Thyroid gland (tissue), 4 donors: ENCODE results near the gene SCAMP1. TPM values are rescaled to one million over a fixed set of nuclear protein-coding genes. Genes with fewer than 3 reads are reported as not detected.
A peak's percentile ranks its signal among the peaks of the same experiment; 100 is the strongest.

Experiments used
- DNase-seq, 2 donors: peaks; one replicate each; pipeline ENCODE4 v3.0.0-alpha.2; 2019
- H3K27ac ChIP-seq, 3 donors: fragments of 200-600 bp; sonication (generic); 1 replicate in 2 of 3; 2 replicates in 1 of 3; pipeline ENCODE4 v1.5.1; 2016 to 2019; ENCODE audit warnings: mild to moderate bottlenecking in 1 of 3, moderate library complexity in 1 of 3
- H3K27me3 ChIP-seq: fragments of 200-600 bp; sonication (generic); one replicate; pipeline ENCODE4 v1.5.1; 2019
- H3K36me3 ChIP-seq, 2 donors: fragments of 200-600 bp; sonication (generic); one replicate each; pipeline ENCODE4 v1.5.1; 2016 to 2019
- H3K4me1 ChIP-seq, 2 donors: fragments of 200-600 bp; sonication (generic); one replicate each; pipeline ENCODE4 v1.5.1; 2017 to 2019
- H3K4me3 ChIP-seq, 3 donors: fragments of 200-600 bp; sonication (generic); replicated peaks in 1 of 3; 1 replicate in 2 of 3; 2 replicates in 1 of 3; pipeline ENCODE4 v1.5.1; 2016; ENCODE audit warnings: mild to moderate bottlenecking in 1 of 3
- H3K9me3 ChIP-seq: fragments of 200-600 bp; sonication (generic); one replicate; pipeline ENCODE4 v1.5.1; 2017
- POLR2A ChIP-seq, 2 donors: fragments of 450-650 bp; IDR thresholded peaks; one replicate each; pipeline ENCODE4 v1.6.1; 2017; ENCODE audit warnings: antibody characterized with exemption in 2 of 2, mild to moderate bottlenecking in 2 of 2, moderate library complexity in 1 of 2
- WGBS, 2 donors: methylation state at CpG; one replicate each; pipeline ENCODE4 v1.1.5; 2017; 5-methylcytosine and 5-hydroxymethylcytosine counted together
- intact Hi-C: fragments of 100-400 bp; cut with DNase I; formaldehyde crosslinking; loops from one replicate; pipeline ENCODE4 v1.15.1; 2023
- total RNA-seq, 4 donors: library from RNA; depleted of rRNA; stranded (reverse); fragments of >200 nt; gene quantifications; one replicate each; pipeline ENCODE4 v1.2.3, GENCODE V29; 2016
- TF ChIP-seq, protein P1 (sequence below), 6 experiments: fragments of 200-600 bp in 3 of 6; fragments of 450-650 bp in 3 of 6; sonication (generic) in 3 of 6; IDR thresholded peaks; one replicate each; pipeline ENCODE4 v1.5.1; 2016 to 2019; ENCODE audit warnings: antibody characterized with exemption in 6 of 6, mild to moderate bottlenecking in 2 of 6, inconsistent platforms in 1 of 6, moderate library complexity in 1 of 6

The SCAMP1 gene
- total RNA-seq, 4 donors from 2014 or later, result 45.0 to 56.1 (median 49.9) TPM

DNA sequence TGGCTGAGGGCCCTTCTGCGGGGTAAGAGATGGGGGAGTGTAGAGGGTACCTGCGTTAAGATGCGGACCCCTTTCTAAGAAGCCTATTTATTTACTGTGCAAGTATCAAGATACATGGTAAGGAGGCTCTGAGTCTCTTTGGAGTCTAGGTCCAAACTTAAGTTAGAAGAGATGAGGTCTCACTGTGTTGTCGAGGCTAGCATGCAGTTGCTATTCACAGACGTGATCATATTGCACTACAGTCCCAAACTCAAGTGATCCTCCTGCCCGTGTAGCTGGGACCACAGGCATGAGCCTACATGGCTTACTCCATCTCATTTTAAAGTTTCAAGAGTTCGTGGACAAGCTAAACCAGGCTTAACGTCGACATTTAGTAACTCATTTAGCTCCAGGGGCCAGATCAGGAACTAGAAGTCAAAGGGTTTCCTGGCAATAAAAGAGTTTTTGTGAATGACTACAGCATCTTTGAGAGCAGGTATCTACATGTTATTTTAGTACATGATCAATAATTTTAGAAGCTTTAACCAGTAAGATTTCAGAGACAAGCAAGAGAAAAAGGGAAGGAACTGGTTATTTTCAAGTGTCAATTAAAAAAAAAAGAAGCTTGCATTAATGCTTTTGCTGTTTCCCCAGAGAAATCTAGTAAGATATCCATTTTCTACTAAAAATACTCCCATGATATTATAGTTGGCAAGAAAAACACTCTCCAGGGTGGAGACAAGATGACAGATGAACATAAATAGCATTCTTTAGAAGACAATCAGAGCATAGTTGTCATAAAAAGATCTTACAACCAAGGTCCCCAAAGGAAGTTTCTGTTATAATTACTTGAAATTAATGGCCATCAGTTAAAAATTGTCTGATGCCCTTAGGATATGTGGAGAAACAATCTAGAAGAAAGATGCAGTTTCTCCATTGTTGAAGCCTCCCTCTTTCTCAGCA is 141.3 kb downstream of the SCAMP1 start:
- TF ChIP-seq POLR2A (IDR thresholded peaks at IDR 0.05), result no peak
- TF ChIP-seq, protein P1, sequence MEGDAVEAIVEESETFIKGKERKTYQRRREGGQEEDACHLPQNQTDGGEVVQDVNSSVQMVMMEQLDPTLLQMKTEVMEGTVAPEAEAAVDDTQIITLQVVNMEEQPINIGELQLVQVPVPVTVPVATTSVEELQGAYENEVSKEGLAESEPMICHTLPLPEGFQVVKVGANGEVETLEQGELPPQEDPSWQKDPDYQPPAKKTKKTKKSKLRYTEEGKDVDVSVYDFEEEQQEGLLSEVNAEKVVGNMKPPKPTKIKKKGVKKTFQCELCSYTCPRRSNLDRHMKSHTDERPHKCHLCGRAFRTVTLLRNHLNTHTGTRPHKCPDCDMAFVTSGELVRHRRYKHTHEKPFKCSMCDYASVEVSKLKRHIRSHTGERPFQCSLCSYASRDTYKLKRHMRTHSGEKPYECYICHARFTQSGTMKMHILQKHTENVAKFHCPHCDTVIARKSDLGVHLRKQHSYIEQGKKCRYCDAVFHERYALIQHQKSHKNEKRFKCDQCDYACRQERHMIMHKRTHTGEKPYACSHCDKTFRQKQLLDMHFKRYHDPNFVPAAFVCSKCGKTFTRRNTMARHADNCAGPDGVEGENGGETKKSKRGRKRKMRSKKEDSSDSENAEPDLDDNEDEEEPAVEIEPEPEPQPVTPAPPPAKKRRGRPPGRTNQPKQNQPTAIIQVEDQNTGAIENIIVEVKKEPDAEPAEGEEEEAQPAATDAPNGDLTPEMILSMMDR (IDR thresholded peaks at IDR 0.05), result no peak
- Histone ChIP-seq H3K27me3 (no peaks in the 10 kb centered on the region), H3K36me3 (no peaks in the 10 kb centered on the region), H3K9me3 (no peaks in the 10 kb centered on the region), H3K27ac (no peak overlapping the region), H3K4me1 (peaks cover 32 to 33% of the 10 kb centered on the region in 2 donors), H3K4me3 (no peak overlapping the region)
- no peak for DNase-seq
- intact Hi-C loops, result no loop called here
- WGBS, 2 donors, result 70 to 72% methylated on average over 9 of the region's 9 CpGs

DNA sequence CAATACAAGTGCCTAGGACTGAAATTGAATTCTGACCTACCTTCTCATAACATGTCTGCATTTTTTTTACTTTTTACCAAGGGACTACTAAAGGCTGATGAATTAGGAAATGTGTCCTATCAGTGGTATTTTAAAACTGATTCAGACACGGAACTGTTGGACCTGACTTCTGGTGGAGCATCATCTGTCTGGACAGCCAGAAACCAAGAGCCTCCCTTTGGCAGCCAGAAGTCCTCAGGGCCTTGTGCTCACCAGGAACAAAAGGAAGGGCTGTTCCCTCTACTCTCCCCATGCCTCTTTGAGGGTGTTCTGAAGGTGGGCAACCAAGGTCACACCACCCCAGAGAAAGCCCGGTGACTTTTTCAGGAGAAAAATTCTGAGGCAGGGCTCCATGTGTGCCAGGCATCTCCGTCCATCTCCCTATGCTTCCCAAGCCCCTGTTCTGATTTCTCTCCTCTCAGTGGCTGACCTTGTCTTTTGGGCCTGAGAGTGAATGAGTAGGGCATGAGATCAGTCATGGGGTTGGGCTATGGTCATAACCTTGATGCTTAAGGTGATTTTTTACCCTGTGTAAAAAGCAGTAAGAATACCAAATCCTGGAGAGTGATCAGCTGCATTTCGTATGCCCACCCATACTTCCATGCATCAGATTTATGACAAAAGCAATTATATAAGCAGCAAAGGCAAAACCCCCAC is 143.7 kb downstream of the SCAMP1 start:
- H3K9me3 ChIP-seq, result no peaks in the 10 kb centered on the region
- WGBS, 2 donors, result 89 to 91% methylated on average over 4 of the region's 4 CpGs
- no peak overlapping the region for H3K4me3 ChIP-seq
- intact Hi-C loops, result no loop called here
- no peaks in the 10 kb centered on the region for H3K27me3 ChIP-seq
- peaks cover 37% of the 10 kb centered on the region in 2 donors for H3K4me1 ChIP-seq
- no peak for DNase-seq
- H3K27ac ChIP-seq, result peak overlapping the region; percentile 45 to 69 (median 64)
- TF ChIP-seq, protein P1 (IDR thresholded peaks at IDR 0.05), result no peak
- TF ChIP-seq POLR2A (IDR thresholded peaks at IDR 0.05), result no peak
- no peaks in the 10 kb centered on the region for H3K36me3 ChIP-seq

DNA sequence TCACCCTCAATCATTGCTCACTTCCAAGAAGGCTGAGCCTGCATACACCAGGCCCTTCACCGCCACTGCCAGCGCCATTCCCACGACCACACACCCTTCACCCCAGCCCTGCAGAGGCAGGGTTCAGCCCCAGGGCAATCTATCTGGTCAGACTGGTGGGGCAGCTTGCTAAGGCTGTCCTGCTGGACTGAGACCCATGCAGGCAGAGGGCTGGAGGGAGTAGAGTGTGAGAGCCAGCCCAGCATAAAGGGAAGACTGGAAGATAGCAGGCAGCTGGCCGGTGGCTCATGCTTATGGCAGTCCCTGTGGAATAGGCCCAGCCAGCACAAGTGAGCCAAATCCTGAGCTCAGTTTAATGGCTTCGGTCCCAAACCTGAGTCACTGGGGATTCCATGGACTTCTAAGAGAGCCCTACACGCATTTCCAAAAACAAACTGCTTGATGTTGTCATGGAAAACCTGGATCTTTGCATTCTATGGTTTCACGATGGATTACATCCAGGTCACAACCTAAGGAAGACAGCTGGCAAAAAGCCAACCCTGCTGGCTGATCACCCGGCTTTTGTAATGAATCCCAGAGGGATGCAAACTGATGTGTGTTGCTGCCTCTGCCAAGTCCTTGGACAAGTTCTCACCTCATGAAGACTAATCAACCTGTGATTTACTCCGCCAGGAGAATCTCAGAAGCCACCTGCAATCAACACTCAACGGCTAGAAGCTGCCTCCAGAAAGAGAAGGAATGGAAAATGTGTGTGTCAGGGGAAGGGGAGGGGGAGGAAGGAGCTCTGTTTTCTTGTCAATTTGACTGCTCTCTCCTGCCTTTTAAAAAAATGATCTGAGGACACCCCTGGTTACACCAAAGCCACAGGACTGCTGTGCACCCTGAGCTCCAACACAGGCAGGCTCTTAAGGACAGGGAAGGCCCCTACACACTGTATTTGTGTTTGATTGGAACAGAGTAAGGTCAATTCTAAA is 144.6 kb downstream of the SCAMP1 start:
- H3K27me3 ChIP-seq, result no peaks in the 10 kb centered on the region
- H3K4me3 ChIP-seq, result no peak overlapping the region
- H3K36me3 ChIP-seq, result no peaks in the 10 kb centered on the region
- H3K4me1 ChIP-seq, result peaks cover 43 to 46% of the 10 kb centered on the region in 2 donors
- intact Hi-C loops, result no loop called here
- H3K27ac ChIP-seq, result peak overlapping the region; percentile 45 to 69 (median 64)
- TF ChIP-seq, protein P1 (IDR thresholded peaks at IDR 0.05), result no peak
- TF ChIP-seq POLR2A (IDR thresholded peaks at IDR 0.05), result no peak
- 25 to 41% methylated on average over 10 of the region's 10 CpGs for WGBS, 2 donors
- no peaks in the 10 kb centered on the region for H3K9me3 ChIP-seq
- DNase-seq, result peak; percentile 73 to 82

DNA sequence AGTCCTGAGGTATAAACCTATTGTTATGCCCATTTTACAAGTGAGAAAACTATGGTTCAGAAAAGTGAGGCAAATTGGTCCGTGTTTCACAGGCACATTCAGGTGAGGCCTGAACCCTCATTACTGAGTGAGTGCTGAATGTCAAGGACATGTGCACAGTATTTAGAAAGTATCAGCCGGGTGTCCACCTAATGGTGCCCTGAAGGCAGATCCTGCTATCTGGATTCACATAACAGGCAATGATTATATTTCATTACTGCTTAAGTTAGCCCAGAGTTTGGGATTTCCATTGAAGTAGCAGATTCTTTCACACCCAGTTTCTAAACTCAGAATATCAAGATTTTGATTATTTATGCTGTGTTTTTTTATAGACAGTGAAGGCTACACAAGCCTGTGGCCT is 145.4 kb downstream of the SCAMP1 start:
- Histone ChIP-seq H3K4me1 (peaks cover 51 to 52% of the 10 kb centered on the region in 2 donors), H3K27me3 (no peaks in the 10 kb centered on the region), H3K27ac (peak overlapping the region; percentile 27 to 69 (median 64)), H3K9me3 (no peaks in the 10 kb centered on the region), H3K4me3 (no peak overlapping the region), H3K36me3 (no peaks in the 10 kb centered on the region)
- 89 to 98% methylated on average over 2 of the region's 2 CpGs for WGBS, 2 donors
- DNase-seq, result no peak
- TF ChIP-seq, protein P1 (IDR thresholded peaks at IDR 0.05), result no peak
- TF ChIP-seq POLR2A (IDR thresholded peaks at IDR 0.05), result no peak
- intact Hi-C loops, result no loop called here
